ENCODE data around the gene CENATAC.
"Not testable (repeated sequence)": the region's sequence is repeated elsewhere in the genome, so short reads cannot be mapped to it uniquely, and the experiment has no call there.

CENATAC gene

DNA sequence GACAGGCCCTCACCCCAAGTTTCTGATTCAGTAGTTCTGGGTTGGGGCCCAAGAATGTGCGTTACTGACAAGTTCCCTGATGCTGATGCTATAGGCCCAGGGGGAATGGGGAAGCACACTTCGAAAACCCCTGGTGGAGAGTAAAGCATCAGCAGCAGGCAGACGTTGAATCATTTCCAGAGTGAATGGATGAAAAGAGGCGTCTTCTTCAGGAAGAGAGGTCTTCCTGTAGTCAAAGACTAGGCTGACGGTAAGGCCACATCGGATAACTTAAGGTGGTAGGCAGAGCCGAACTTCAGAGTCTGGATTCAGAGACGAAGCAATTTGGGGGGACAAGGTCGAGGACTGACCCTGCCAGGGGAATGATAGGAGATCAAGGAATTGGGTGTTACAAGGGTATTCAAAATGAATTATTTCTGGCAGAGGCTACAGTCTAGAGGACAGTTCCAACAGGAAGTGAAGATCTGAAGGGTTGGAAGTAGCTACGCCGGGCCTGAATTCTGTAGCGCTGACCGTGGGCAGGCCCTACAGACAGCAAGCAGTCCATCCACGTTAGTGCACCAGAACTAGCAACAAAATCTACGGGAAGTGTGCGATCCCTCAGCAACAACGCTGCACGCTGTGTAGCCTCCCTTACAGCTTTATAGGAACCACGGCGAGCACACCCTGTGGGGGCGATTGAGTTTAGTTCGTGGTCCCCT is 862 bp upstream of the CENATAC start:
- no peak for DNase-seq (ENCODE audit: low read depth)

DNA sequence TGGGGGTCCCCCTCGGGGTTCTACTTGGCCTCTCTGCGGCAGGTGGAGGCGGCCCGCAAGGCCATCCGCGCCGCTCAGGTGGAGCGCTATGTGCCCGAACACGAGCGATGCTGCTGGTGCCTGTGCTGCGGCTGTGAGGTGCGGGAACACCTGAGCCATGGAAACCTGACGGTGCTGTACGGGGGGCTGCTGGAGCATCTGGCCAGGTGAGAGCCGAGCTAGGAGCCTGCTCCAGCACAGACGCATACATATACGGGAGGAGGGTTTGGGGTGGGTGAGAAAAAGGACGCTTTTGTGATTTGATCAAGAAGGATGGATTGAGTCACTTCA is 415 bp downstream of the CENATAC start:
- DNase-seq (ENCODE audit: low read depth) = no peak

DNA sequence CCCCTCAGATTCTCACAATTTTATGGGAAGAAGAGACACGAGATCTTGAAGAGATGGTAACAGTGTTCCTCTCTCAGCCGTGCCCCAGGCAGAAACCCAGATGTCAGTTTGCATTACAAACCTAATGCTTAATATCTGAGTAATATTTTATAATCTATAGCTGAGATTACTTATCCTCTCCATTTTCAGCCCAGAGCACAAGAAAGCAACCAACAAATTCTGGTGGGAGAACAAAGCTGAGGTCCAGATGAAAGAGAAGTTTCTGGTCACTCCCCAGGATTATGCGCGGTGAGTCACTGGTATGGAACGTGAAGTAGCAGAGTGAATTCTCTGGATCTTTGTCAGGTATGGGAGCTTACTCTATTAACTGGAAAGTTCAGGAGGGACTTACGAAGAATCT is 884 bp downstream of the CENATAC start:
- peak; percentile 28 for DNase-seq (ENCODE audit: low read depth)

DNA sequence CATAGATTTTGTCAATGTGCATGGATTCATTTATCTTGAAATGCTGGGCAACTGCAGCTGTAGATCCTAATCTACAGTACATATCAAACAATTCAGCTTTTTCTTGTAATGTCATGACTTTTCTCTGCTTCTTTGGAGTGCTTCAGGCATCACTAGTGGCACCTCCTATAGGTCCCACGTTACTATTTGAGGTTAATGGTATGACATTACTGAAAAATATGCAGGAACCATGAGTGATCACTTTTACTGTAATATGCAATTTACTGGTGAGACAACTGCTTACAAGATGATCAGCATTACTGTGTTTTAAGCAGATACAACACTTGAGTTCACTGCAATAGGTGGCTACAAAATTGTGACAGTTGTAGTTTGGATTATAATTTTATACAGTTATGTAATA is 3.0 kb downstream of the CENATAC start:
- DNase-seq (ENCODE audit: low read depth) = no peak

DNA sequence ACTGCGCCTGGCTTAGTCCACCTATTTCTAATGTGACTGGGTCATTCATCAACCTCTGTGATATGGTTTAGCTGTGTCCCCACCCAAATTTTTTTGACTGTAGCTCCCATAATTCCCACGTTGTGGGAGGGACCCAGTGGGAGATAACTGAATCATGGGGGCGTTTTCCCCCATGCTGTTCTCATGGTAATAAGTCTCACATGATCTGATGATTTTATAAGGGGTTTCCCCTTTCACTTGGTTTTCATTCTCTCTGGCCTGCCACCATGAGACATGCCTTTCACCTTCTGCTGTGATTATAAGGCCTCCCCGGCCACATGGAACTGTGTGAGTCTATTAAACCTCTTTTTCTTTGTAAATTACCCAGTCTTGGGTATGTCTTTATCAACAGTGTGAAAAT is 8.7 kb downstream of the CENATAC start:
- no peak for DNase-seq (ENCODE audit: low read depth)

DNA sequence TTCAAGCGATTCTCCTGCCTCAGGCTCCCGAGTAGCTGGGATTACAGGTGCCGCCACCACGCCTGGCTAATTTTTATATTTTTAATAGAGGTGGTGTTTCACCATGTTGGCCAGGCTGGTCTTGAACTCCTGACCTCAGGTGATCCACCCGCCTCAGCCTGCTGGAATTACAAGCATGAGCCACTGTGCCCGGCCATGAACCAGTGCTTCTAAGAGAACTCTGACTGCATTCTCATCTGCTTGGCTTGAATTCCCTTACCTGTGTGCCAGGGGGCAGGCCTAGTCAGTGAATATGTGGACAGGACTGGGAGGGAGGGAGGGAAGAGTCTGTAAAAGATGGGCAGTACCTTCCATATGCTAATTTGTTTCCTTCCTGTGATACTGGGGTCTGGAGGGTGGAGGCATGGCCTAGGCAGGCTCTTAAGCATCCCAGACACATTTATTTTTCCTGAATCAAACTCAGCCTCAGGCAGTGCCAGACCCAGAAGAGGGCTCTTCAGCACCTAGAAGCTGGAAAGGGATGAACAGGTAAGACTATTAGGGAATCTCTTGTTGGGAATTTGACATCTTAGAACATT is 13.6 kb downstream of the CENATAC start:
- DNase-seq (ENCODE audit: low read depth) = no peak

DNA sequence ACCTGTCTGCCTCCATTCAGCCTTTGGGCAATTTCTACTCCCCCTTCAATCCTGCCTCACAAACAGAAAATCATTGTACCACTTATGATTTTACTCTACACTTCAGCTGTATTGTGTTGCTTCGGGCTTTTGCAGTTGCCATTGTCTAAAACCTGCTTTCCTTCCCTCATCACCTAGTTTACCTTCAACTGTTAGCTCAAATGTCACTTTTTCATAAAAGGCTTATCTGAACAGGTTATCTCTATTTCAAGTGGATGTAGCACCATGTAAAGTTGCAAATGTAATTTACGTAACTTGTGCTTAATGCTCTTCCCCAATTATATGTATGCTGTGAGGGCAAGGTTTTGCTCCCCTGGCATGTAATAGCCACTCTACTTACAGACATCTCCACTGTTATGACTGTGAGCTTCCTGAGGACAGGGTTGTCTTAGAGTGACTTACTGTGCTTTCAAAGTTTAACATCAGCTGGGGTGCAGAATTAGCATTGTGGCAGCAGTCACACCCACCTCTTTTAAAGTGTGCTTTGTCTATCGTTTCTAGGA is 14.8 kb downstream of the CENATAC start:
- DNase-seq (ENCODE audit: low read depth) = no peak

DNA sequence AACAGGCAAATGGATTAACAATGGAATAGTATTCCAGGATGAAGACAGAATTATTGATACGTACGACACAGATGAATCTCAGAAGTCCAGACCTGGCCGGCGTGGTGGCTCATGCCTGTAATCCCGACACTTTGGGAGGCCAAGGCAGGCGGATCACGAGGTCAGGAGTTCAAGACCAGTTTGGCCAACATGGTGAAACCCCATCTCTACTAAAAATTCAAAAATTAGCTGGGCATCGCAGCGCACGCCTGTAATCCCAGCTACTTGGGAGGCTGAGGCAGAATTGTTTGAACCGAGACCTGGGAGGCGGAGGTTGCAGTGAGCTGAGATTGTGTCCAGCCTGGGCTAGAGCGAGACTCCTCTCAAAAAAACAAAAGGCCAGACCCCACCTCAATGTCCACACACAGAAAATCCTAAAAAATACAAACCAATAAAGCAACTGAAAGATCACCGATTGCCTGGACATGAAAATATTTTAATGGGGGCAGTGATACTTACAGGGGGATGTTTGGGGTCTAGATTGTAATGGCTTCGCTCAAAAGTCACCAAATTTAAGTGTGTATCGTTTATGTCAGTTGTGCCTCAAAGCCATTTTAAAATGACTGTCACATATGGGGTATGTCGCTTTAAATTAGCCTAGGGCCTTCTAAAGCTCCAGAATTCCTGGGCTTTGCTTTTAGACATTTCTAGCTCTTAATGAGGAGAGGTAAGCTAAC is 16.4 kb downstream of the CENATAC start:
- DNase-seq (ENCODE audit: low read depth) = no peak

DNA sequence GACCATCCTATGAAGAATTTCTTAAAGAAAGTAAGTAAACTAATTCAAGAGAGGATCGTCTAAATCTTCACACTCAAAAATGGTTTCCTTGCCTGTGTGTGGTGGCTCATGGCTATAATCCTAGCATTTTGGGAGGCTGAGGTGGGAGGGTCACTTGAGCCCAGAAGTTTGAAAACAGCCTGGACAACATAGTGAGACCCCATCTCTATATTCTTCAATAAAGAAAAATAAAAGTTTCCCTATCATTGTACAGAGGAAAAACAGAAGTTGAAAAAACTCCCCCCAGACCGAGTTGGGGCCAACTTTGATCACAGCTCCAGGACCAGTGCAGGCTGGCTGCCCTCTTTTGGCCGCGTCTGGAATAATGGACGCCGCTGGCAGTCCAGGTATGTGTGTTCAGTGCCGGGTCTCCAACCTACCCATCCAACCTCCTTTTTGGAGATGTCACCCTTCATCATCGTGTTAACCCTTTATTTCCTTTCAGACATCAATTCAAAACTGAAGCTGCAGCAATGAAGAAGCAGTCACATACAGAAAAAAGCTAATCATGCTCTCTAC is 17.2 kb downstream of the CENATAC start:
- DNase-seq (ENCODE audit: low read depth) = no peak

DNA sequence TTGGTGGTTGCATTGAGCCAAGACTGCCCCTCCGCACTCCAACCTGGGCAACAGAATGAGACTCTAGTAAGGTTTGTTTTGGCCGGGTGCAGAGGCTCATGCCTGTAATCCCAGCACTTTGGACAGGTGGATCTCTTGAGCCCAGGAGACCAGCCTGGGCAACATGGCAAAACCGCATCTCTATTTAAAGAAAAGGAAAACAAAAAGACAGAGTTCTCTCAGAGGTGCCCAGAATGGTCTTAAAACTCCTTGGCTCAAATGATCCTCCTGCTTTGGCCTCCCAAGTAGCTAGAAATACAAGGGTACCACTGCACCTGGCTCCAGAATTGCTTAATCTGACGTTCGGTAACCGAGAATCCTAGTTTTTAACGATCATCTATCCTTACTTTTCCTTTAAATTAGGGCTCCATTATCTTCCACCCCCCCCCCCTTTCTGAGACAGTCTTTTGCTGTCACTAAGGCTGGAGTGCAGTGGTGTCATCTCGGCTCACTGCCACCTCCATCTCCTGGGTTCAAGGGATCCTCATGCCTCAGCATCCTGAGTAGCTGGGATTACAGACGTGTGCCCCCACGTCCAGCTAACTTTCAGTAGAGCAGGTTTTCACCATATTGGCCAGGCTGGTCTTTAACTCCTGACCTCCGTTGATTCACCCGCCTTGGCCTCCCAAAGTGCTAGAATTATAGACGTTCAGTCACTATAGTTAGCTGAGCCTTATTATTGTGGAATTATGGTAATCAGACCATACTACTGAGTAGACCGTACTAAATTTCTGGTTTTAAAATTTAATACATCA is 18.5 kb downstream of the CENATAC start:
- no peak for DNase-seq (ENCODE audit: low read depth)

DNA sequence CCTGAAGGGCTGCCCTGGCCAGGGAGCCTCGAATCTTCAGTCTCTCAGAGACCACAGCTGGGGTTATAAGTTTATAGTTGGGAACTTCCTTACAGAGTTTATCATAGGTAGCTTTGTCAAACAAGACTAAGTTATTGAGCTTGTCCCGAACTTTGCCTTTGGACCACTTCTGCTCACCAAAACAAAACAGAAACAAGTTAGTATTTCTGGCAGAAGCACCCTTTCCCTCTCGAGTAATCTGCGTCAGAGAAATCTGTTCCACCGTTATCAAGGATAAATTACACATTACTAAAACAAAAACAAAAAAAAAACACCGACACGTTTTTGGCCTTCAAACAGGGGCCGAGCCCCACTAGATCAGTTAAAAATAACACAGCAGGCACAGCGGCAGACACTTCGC is 19.4 kb downstream of the CENATAC start:
- DNase-seq (ENCODE audit: low read depth) = not testable (repeated sequence)

DNA sequence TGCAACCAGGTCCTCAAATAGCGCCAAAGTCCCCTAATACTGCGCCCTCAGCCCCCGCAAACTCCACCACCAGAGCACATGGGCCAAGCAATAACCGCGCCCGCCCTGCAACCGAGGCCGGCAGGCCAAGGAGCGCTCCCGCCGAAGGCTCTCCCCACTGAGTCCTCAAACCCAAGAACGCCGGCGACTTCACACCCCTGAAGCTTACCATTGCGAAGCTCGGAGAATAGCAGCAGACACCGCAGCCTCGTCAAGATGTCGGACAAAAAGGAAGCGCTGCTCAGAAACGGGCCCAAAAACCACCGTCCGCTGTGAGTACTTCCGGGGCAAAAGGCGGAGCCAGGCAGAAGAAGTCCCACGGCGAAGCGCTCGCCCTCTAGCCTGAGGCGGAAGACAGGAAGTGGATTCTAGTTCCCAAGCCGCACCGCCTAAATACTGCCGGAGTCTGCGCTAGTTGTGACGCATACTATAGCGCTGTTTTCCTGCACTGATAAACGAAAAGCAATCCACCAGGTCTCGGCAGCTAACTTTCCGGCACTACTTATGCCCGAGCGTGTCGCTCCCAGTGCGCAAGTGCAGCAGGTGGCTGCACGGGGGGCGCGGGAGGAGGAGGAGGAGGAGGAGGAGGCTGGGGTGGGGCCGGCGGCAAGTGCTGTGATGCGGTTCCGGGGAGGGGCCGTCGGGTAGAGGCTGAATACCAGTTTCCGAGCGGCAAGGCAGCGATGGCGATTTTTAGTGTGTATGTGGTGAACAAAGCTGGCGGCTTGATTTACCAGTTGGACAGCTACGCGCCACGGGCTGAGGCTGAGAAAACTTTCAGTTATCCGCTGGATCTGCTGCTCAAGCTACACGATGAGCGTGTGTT is 20.4 kb downstream of the CENATAC start, which contains the start of the genes RPS25 and TRAPPC4:
RPS25 (minus strand) TSS at position 270 of the 865 bp plus-strand sequence; CDS start at position 211, 59 bp downstream.
TRAPPC4 (plus strand) TSS at position 693 of the 865 bp plus-strand sequence; CDS start at position 723, 30 bp downstream.
- peak; percentile 93 for DNase-seq (ENCODE audit: low read depth)

DNA sequence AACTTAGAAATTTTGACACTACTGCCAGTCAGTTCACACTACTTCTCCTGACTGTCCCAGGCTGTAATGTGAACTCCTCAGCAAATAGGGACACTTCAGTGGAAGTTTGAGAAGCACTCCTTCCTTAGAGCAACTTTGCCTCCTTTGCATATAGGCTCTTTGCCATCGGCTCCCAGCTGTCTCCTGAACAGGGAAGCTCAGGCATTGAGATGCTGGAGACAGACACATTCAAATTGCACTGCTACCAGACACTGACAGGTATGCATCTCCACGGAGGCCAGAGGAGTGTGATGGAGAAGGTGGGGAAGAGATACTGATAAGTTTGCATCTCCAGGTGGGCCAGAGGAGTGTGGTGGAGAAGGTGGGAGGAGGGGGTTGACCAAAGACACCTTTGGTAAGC is 22.1 kb downstream of the CENATAC start:
- no peak for DNase-seq (ENCODE audit: low read depth)

DNA sequence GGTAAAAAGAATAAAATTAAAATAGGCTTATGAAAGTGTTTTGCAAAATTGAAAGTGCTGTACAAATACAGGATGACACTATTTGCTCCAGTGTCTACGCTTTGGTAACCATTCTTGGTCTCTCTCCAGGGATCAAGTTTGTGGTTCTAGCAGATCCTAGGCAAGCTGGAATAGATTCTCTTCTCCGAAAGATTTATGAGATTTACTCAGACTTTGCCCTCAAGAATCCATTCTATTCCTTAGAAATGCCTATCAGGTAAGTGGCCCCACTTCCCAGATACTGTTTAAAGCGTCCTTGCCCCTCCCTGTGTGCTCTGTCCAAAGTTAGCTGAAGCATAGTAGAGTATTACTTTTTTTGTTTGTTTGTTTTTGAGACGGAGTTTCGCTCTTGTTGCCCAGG is 23.7 kb downstream of the CENATAC start:
- DNase-seq (ENCODE audit: low read depth) = no peak

DNA sequence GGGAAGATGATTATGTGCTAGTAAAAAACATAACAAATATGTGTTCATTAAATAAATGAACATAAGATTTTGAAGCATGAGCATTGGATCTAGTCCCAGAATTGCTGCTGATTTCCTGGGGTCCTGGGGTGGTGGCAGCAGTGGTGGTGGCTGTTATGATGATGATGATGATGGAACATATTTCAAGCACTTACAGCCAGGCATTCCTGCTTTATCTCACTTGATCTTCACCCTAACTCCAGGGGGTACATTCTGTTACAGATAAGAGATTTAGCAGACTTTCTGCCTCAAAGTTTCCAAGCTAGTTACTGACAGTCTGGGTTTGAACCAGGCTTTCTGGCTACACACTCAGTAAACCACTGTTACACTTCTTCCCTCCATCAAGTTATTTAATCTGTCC is 25.8 kb downstream of the CENATAC start:
- DNase-seq (ENCODE audit: low read depth) = no peak

DNA sequence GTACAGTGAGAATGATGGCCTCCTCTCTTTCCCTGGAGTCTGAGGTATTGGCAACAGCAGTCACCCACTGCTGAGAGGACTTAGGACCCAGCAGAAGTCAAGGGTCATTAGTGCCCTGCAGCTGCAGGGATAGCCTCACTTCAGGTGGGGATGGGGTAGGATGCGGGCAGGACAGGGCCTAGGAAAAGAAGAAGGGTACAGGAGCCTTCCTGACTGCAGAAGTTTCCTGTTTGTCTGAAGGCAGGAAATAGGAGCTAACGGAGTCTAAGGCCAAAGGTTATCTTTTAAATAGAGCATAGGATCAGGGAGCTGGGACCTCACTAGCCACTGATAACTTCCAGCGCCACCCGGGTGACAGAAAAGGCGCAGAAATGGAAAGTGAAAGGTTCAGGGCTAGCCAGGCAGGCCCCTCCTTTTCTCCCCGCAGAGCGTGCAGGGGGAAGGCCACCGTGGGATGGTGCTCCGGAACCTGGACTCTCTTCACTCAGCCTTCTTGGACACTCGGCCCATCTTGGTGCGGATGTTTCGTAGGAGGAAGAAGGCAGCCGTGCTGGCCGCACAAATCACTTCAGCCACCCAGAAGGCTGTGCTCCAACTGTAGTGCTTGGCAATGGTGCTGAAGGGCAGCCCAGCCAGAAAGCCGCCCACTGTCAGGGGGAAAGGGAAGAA is 26.6 kb downstream of the CENATAC start:
- no peak for DNase-seq (ENCODE audit: low read depth)

DNA sequence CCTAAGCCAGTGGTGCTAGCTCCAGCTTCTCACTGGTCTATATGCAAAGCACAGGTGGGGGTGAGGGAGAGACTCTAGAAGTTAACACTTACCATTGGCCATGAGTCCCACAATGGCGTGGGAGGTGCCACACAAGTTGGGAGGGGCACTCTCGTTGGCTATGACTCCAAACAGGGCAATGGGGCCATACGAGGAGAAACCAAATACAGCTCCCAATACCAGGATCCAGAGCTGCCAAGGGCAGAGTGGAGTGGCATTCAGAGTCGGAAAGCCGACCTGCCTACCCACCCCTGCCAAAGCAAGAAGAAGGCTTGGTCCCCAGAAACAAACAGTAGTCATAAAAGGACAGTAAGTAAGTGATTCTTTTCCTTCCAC is 27.1 kb downstream of the CENATAC start:
- DNase-seq (ENCODE audit: low read depth) = no peak

DNA sequence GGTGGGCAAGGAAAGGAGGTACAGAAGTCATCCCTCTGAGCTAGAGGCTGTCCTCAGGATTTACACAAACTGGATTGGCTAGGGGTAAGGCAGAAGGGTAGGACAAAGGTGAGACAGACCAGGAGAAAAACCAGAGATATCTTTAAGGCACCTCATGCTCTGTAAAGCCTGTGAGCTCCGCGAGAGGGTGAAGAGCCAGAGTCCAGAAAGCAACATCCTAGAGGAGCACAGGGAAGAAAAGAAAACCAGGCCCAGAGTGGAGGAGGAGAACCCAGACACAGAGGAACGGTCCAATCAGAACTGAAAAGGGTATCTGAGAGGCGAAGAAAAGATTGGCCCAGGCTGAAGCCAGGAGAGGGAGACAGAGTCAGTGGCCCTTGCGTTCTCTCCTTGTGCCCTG is 27.6 kb downstream of the CENATAC start:
- DNase-seq (ENCODE audit: low read depth) = no peak

DNA sequence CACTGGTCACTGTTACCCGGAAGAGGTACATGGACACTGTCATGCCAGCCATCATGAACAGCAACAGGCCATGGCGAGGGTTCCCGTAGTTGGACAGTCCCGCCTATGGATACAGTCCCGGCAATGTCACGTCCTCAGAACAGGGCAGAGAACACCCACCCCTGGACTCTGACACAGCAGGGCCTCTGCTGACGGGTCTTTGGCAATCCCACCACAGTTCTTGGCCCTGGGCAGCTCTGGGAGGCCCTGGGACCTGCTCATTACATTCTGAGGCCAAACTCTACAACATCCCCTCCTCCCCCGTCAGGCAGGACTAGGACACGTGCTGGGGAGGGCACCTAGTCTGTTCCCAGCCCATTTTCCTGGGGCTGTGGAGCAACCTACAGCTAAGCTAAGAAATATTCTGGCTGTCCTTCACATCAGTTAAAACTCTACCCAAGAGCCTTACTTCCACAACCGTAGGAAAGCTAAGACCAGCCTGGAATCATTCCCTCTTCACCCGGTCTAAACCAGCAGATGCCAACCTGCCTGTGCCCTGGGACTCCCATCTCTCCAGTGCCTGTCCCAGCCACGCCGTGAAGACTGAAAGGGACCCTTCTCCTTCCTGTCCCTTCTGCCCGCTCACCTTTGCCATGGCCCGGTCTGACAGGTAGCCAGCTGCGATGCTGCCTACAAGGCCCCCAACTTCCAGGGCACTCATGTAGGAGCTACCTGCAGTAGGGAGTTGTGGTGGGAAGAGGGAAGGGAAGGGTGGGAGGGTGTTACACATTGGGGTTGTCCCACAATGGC is 28.2 kb downstream of the CENATAC start:
- DNase-seq (ENCODE audit: low read depth) = no peak

DNA sequence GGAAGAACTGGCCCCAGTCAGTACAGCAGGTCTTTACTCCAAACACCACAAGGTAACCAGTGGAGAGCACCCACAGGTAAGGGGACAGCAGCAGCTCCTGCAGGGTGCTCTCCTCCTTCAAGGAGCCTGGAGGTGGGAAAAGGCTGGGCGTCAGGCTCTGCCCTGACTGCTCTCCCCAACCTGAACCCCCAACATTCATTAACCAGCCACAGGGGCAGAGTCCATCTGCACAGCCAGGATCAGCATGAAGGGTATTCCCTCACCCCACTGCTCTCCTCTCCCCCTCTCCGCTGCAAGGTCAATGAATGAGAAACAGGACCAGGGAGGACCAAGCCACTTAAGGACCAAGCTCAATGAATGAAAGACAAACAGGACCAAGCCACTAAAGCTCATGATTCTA is 29.0 kb downstream of the CENATAC start:
- no peak for DNase-seq (ENCODE audit: low read depth)
